Neural cell (in vitro differentiated cells): Measurements from ENCODE around the gene PTTG1IP.

Experiments used
- CTCF ChIP-seq: fragments of 450-650 bp; IDR thresholded peaks from 2 replicates; pipeline ENCODE4 v1.5.1; 2014; ENCODE audit warnings: antibody characterized with exemption, mild to moderate bottlenecking, moderate library complexity; ENCODE audit not compliant: poor library complexity, severe bottlenecking
- EZH2 ChIP-seq: fragments of 200-600, 300-800 bp; shearing (Covaris generic), sonication (generic); IDR thresholded peaks from 2 replicates; pipeline ENCODE4 v1.6.1; 2014; ENCODE audit warnings: antibody characterized with exemption, low read length, borderline replicate concordance, mild to moderate bottlenecking; ENCODE audit not compliant: insufficient read depth, poor library complexity, severe bottlenecking
- MXI1 ChIP-seq: fragments of 450-650 bp; conservative IDR thresholded peaks from 2 replicates; pipeline ENCODE4 v1.6.1; 2014; ENCODE audit warnings: antibody characterized with exemption, mild to moderate bottlenecking; ENCODE audit not compliant: poor library complexity, severe bottlenecking
- POLR2AphosphoS5 ChIP-seq: IDR thresholded peaks from 2 replicates; pipeline ENCODE4 v1.6.1; 2012
- RAD21 ChIP-seq: fragments of 450-650 bp; conservative IDR thresholded peaks from 2 replicates; pipeline ENCODE4 v1.6.1; 2014; ENCODE audit warnings: antibody characterized with exemption, mild to moderate bottlenecking, moderate library complexity
- SMC3 ChIP-seq: fragments of 450-650 bp; conservative IDR thresholded peaks from 2 replicates; pipeline ENCODE4 v1.6.1; 2014; ENCODE audit warnings: antibody characterized with exemption, mild to moderate bottlenecking, moderate library complexity; ENCODE audit not compliant: poor library complexity
- TAF1 ChIP-seq: IDR thresholded peaks from 2 replicates; pipeline ENCODE4 v1.6.1; 2012; ENCODE audit warnings: low read depth

DNA sequence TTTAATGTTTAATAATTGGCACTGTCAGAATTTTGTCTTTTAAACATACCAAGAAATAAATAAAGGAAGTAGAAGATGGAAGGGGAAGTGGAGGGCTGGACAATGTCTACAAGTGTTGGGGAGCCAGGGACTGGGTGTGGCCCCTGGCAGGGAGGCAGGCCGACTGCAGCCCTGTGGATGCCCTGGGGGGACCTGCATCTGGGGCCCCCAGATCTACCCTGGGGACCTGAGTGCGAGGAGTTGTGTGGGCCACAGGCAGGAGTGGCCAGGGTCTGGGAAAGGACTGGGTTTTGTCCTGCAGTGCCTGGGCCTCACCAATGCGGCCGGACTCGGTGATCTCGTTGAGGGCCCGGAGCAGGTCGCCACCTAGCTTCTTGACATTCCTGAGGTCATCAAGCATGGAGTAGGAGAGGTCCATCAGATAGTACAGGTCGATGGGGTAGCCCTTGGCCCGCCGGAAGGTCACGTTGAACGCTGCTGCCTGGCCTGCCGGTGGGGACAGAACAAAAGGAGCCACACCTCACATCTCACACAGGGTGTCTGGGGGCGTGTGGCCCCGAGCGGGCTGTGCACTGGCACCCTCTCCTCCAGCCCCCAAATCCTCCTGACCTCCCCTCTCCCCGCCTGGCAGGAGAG is 29.7 kb upstream of the PTTG1IP start:
- no peak for TF ChIP-seq MXI1
- no peak for TF ChIP-seq SMC3
- no peak for TF ChIP-seq CTCF
- no peak for TF ChIP-seq EZH2
- no peak for TF ChIP-seq TAF1
- no peak for TF ChIP-seq POLR2AphosphoS5
- TF ChIP-seq RAD21 = no peak
